ENCODE data around the gene CAMK2D.

Gene CAMK2D

GRCh38 chr4:113772319-113772718 lies 10.8 kb upstream of the CAMK2D start:
- Histone ChIP-seq H2AFZ (ENCODE audit: low read depth, low read length) (no peak overlapping the region), H4K20me1 (ENCODE audit: insufficient read depth, low read length) (no peaks in the 10 kb centered on the region), H3K9me3 (ENCODE audit: insufficient read depth, low read length, severe bottlenecking) (no peaks in the 10 kb centered on the region), H3K27me3 (ENCODE audit: insufficient read depth, low read length, poor library complexity) (peaks cover 7% of the 10 kb centered on the region), H3K36me3 (ENCODE audit: insufficient read depth, low read length) (no peaks in the 10 kb centered on the region), H3K9ac (ENCODE audit: low read depth, low read length) (no peak overlapping the region), H3K4me1 (ENCODE audit: insufficient read depth, low read length) (no peaks in the 10 kb centered on the region; the same call in 1 of the 2 replicates), H3K4me3 (ENCODE audit: low read depth in 1 of 2, low read length in 2 of 2) (no peak overlapping the region), H3K4me2 (ENCODE audit: insufficient read depth, low read length) (no peak overlapping the region), H3K27ac (ENCODE audit: low read length) (no peak overlapping the region), H3K79me2 (ENCODE audit: insufficient read depth, low read length) (no peaks in the 10 kb centered on the region)
- no peak for TF ChIP-seq EZH2 (IDR thresholded peaks at IDR 0.05; ENCODE audit: borderline replicate concordance, low read depth, low read length, severe bottlenecking)
- DNase-seq (no peak), ATAC-seq (ENCODE audit: insufficient read depth, low read depth) (no peak)

GRCh38 chr4:113769744-113770143 lies 8.2 kb upstream of the CAMK2D start:
- no peaks in the 10 kb centered on the region for H3K9me3 ChIP-seq (ENCODE audit: insufficient read depth, low read length, severe bottlenecking)
- H3K27me3 ChIP-seq (ENCODE audit: insufficient read depth, low read length, poor library complexity) = peaks cover 7% of the 10 kb centered on the region
- TF ChIP-seq EZH2 (IDR thresholded peaks at IDR 0.05; ENCODE audit: borderline replicate concordance, low read depth, low read length, severe bottlenecking) (no peak), CTCF (IDR thresholded peaks at IDR 0.05; ENCODE audit: borderline replicate concordance, extremely low read depth, low read length, poor library complexity, severe bottlenecking) (no peak)
- no peak overlapping the region for H3K4me3 ChIP-seq (ENCODE audit: low read depth in 1 of 2, low read length in 2 of 2)
- ATAC-seq (ENCODE audit: insufficient read depth, low read depth) = no peak
- no peaks in the 10 kb centered on the region for H3K36me3 ChIP-seq (ENCODE audit: insufficient read depth, low read length)
- no peak overlapping the region for H3K27ac ChIP-seq (ENCODE audit: low read length)
- no peak overlapping the region for H2AFZ ChIP-seq (ENCODE audit: low read depth, low read length)
- H4K20me1 ChIP-seq (ENCODE audit: insufficient read depth, low read length) = no peaks in the 10 kb centered on the region
- no peak for DNase-seq
- H3K4me1 ChIP-seq (ENCODE audit: insufficient read depth, low read length) = no peaks in the 10 kb centered on the region; the same call in 1 of the 2 replicates
- H3K4me2 ChIP-seq (ENCODE audit: insufficient read depth, low read length) = no peak overlapping the region
- H3K9ac ChIP-seq (ENCODE audit: low read depth, low read length) = no peak overlapping the region
- H3K79me2 ChIP-seq (ENCODE audit: insufficient read depth, low read length) = no peaks in the 10 kb centered on the region

DNA sequence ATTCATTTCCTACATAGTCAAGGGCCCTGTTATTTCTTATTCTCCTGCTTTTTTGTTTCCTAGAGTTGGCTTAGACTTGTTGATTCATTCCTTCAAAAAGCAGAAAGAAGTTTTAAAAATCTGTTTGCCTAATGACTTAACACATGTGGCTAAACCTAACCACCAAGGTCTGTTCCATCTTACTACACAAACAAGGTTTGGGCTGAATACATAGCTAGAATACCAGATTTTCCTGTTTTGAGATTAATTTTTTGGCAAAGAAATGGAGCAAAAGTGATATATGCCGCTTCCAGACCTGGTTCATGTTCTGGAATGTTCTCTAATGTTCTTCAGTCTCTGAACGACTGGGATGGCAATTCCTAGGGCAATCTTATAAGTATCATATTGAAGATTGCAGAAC lies 7.4 kb upstream of the CAMK2D start:
- H2AFZ ChIP-seq (ENCODE audit: low read depth, low read length) = no peak overlapping the region
- no peak overlapping the region for H3K27ac ChIP-seq (ENCODE audit: low read length)

GRCh38 chr4:113766882-113767281 lies 5.3 kb upstream of the CAMK2D start:
- no peak overlapping the region for H3K9ac ChIP-seq (ENCODE audit: low read depth, low read length)
- no peak for ATAC-seq (ENCODE audit: insufficient read depth, low read depth)
- H3K27ac ChIP-seq (ENCODE audit: low read length) = no peak overlapping the region
- H3K27me3 ChIP-seq (ENCODE audit: insufficient read depth, low read length, poor library complexity) = no peaks in the 10 kb centered on the region
- H3K9me3 ChIP-seq (ENCODE audit: insufficient read depth, low read length, severe bottlenecking) = no peaks in the 10 kb centered on the region
- H3K36me3 ChIP-seq (ENCODE audit: insufficient read depth, low read length) = no peaks in the 10 kb centered on the region
- H2AFZ ChIP-seq (ENCODE audit: low read depth, low read length) = no peak overlapping the region
- TF ChIP-seq CTCF (IDR thresholded peaks at IDR 0.05; ENCODE audit: borderline replicate concordance, extremely low read depth, low read length, poor library complexity, severe bottlenecking) = no peak
- H3K79me2 ChIP-seq (ENCODE audit: insufficient read depth, low read length) = no peaks in the 10 kb centered on the region
- H3K4me3 ChIP-seq (ENCODE audit: low read depth in 1 of 2, low read length in 2 of 2) = no peak overlapping the region
- H3K4me1 ChIP-seq (ENCODE audit: insufficient read depth, low read length) = peaks cover 10% of the 10 kb centered on the region; the same call in 1 of the 2 replicates
- no peaks in the 10 kb centered on the region for H4K20me1 ChIP-seq (ENCODE audit: insufficient read depth, low read length)
- DNase-seq = no peak
- H3K4me2 ChIP-seq (ENCODE audit: insufficient read depth, low read length) = no peak overlapping the region

More for the DNA sequence above, 7.4 kb upstream of the CAMK2D start:
- no peaks in the 10 kb centered on the region; the same call in 1 of the 2 replicates for H3K4me1 ChIP-seq (ENCODE audit: insufficient read depth, low read length)
- no peak overlapping the region for H3K4me2 ChIP-seq (ENCODE audit: insufficient read depth, low read length)
- no peaks in the 10 kb centered on the region for H3K79me2 ChIP-seq (ENCODE audit: insufficient read depth, low read length)
- H3K27me3 ChIP-seq (ENCODE audit: insufficient read depth, low read length, poor library complexity) = peaks cover 7% of the 10 kb centered on the region
- no peak overlapping the region for H3K4me3 ChIP-seq (ENCODE audit: low read depth in 1 of 2, low read length in 2 of 2)
- TF ChIP-seq CTCF (IDR thresholded peaks at IDR 0.05; ENCODE audit: borderline replicate concordance, extremely low read depth, low read length, poor library complexity, severe bottlenecking) (no peak), EZH2 (IDR thresholded peaks at IDR 0.05; ENCODE audit: borderline replicate concordance, low read depth, low read length, severe bottlenecking) (no peak)
- no peaks in the 10 kb centered on the region for H3K36me3 ChIP-seq (ENCODE audit: insufficient read depth, low read length)
- ATAC-seq (ENCODE audit: insufficient read depth, low read depth) (no peak), DNase-seq (no peak)
- H4K20me1 ChIP-seq (ENCODE audit: insufficient read depth, low read length) = no peaks in the 10 kb centered on the region
- H3K9me3 ChIP-seq (ENCODE audit: insufficient read depth, low read length, severe bottlenecking) = no peaks in the 10 kb centered on the region
- H3K9ac ChIP-seq (ENCODE audit: low read depth, low read length) = no peak overlapping the region

Measured in DND-41 (cell line).